GM19324 (cell line): ENCODE data around the gene IKBKG.
"Not testable (repeated sequence)": the region's sequence is repeated elsewhere in the genome, so short reads cannot be mapped to it uniquely, and the experiment has no call there.

Experiments used
- ATAC-seq: cut with Tn5 transposase; IDR thresholded peaks from one replicate; pipeline ENCODE4 v1.9.1; 2021; ENCODE audit warnings: mild to moderate bottlenecking, moderate library complexity; ENCODE audit not compliant: unreplicated experiment, low FRiP score

IKBKG gene

DNA sequence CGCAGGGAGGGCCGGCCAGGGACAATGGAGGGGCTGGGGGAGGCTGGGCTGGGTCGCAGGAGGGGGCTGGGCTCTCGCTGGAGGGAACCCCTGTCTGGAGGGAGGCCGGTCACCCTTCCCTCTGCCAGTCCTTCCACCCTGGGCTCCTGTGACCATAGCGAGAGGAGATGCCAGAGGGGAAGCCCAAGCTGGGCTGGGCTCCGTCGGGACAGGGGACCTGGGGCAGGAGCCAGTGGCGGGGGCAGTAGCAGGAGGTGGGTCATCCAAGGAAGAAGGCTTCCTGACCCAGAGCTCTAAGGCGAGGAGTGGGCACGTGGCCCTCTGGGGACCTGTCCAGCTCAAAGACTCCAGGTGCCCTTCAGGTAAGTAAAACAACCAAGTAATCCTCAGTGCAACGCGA lies 54.8 kb downstream of the IKBKG start:
- ATAC-seq = no peak

DNA sequence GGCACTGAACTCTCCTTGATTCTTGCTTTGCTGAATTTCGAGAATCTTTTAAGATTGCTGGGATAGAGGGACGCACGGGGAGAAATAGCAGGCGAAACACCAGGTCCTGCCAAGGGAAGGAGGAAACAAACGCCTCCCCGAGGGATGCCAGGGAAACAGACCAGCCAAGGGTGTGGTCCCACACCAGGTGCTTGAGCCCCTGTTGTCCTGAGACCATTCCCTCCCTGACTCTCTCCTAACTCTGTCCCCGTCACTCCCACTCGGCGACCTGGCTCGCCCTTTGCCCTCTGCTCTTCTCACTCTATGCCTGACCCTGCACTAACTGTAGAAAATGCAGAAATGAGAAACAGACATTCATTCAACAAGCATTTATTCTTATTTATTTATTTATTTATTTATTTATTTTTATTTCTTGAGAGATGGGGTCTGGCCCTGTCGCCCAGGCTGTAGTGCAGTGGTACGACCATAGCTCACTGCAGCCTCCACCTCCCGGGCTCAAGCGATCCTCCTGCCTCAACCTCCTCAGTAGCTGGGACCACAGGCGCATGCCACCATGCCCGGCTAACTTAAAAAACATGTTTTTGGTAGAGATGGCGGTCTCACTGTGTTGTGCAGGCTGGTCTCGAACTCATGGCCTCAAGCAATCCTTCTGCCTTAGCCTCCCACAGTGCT lies 55.5 kb downstream of the IKBKG start:
- no peak for ATAC-seq

DNA sequence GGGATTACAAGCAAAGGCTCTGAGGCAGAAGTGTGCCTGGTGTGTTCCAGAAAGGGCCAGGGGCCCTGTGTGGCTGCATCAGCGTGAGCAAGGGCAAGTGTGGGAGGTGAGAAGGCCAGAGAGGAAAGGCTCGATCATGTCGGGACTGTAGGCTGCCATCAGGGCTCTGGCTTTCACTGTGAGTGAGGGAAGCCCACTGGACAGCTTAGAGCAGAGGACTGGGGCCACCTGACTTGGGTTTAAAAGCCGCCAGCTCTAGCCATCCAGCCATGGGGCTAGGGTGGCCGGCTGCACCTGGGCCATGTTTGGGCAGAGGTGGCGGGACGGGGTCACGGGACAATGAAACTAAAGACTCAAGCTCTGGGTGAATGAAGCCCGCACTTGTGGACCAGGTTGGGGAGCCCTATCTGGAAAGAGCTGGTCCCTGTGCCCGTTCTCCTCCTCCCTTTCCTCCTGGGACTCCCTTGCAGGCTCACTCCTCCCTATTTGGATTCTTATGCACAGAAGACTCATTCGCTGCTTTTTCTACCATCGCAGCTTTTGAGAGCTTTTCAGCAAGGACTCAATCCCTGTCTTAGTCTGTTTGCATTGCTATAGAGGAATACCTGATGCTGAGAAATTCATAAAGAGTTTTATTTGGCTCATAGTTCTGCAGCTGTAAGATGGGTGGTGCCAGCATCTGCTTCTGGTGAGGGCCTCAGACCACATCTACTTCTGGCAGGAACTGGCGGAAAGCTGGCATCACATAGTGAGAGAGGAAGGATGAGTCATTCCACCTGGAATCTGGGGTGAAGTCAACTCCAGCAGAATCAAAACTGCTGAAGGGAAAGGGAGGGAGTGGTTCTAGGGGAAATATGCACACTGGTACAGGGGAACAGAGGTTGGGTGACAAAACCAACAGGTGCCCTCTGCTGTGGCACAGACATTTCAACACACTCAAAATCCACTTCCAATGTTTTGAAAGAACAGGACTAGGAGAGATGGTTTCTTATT lies 56.3 kb downstream of the IKBKG start:
- no peak for ATAC-seq

DNA sequence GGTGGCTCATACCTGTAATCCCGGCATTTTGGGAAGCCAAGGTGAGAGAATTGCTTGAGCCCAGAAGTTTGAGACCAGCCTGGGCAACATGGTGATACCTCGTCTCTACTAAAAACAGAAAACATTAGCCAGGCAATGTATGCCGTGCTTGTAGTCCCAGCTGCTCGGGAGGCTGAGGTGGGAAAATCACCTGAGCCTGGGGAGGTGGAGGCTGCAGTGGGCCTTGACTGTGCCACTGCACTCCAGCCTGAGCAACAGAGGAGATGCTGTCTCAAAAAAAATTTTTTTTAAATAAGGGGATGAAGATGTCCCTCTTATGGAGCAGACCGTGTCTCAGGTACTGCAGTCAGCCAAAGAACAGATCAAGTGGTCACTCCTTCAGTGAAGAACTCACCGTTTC lies 58.1 kb downstream of the IKBKG start:
- ATAC-seq = no peak

DNA sequence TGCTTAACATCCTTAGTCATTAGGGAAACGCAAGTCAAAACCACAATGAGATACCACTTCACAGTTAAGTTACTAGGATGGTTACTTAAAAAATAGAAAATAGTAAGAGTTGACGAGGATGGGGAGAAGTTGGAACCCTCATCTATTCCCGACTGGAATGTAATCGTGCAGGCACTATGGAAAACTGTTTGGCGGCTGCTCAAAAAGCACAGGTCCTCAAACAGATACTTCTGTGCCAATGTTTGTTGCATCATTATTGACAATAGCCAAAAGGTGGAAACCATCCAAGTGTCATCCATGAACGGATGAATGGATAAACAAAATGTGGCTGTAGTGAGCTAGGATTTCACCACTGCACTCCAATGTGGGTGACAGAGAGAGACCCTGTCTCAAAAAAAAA lies 60.0 kb downstream of the IKBKG start:
- ATAC-seq = no peak

DNA sequence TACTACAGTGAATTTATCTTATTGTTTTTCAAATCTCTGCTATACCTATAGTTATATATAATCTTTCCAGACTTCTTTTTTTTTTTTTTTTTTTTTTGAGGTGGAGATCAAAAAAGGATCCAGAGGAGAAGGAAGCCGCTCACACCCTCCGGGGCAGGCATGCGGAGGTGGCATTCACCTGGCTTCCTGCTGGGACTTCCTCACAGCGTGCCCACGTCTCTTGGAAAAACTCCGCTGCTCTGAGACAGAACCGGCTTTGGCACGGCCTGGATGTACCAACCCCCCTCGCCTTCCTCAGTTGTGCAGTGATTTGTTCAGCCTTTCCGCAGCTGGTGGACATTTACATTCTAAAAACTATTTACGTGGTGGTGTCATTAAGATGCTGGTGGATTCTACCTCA lies 60.6 kb downstream of the IKBKG start:
- ATAC-seq = not testable (repeated sequence)

DNA sequence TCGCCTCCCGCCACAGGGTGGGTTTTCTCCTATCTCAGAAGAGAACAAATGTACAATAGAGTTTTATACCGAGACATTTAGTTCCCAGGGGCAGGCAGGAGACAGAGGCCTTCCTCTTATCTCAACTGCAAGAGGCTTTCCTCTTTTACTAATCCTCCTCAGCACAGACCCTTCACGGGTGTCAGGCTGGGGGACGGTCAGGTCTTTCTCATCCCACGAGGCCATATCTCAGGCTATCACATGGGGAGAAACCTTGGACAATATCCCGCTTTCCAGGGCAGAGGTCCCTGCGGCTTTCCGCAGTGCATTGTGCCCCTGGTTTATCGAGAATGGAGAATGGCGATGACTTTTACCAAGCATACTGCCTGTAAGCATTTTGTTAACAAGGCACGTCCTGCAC lies 61.4 kb downstream of the IKBKG start:
- not testable (repeated sequence) for ATAC-seq

DNA sequence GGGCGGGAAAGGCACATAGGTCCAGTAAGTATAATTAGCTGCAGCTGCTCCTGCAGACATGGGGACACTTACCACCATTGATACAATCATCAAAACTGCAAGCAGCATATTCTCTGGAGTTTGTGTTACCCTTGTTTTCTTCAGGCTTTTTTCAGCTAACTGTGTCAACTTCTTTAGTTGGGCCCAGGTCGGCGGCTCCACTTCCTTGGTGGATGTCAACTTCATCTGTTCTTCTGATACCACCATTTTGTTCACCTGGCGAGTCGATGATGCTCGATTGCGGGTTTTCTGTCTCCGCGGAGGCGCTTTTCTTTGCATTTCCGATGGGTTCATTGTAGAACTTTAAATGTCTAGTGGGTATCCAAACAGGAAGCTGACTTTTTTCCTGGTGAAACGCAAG lies 63.7 kb downstream of the IKBKG start:
- ATAC-seq = not testable (repeated sequence)

DNA sequence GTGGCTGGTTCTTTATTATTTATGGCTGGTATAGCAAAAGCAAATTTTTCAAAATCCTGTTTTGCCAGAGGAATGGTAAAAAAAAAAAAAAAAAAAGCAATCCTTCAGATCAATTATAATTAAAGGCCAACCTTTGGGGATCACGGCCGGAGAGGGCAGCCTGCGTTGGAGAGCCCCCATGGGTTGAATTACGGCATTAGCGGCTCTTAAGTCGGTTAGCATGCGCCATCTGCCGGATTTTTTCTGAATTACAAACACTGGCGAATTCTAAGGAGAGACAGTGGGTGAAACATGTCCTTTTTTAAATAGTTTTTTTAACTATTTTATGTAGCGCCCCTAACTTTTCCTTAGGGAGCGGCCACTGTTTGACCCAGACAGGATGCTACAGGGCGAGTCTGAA lies 66.2 kb downstream of the IKBKG start:
- ATAC-seq = not testable (repeated sequence)
